Stimulated activated CD8-positive, alpha-beta memory T cell treated with anti-CD3 and anti-CD28 coated beads, Interleukin-15, amount 100 ng/mL, for 48 hours (primary cell): ENCODE results near the gene NKX1-2.

Experiments
- DNase-seq, 2 donors: peaks; one replicate each; pipeline ENCODE4 v3.0.0-alpha.2; 2020; ENCODE audit warnings: low read depth in 2 of 2

Gene NKX1-2

DNA sequence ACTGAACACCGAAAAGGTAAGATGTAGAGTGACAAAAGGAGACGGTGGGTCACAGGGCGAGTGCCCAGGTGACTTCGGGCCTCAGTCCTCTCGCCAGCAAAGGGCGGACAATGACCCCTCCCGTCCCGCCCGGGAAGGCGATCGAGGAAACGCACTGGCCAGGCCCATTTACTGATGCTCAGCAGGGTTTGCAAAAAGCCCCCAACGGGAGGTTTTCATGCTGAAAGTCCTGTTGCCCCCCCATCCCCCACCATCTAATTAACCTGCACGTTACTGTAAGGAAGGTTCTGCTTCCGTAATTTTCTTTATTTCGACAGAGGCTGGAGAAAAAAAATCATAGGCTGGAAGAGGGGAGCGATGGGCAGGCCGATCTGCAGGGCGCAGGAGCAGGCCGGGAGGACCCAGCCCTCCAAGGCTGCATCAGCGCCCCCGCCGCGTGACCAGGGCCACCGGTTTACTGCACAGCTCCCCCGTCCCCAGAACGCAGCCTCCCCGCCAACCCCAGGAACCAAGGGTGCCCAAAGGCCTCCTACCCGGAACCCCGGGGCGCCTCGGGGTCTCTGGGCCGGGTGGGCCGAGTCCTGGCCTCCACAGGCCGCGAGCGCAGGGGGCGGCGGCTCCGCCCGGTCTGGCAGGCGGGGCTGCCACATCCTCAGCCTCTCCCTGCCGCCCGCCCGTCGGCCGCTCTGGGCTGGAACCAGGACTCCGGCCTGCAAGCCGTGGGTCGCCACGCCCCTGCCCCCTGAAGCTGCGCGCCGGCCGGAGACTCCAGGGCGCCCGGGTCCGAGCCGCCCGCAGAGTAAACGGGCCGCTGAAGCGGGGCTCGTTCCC is 31.7 kb downstream of the NKX1-2 start:
- DNase-seq, result peak in 1 of 2 donors; percentile 19

DNA sequence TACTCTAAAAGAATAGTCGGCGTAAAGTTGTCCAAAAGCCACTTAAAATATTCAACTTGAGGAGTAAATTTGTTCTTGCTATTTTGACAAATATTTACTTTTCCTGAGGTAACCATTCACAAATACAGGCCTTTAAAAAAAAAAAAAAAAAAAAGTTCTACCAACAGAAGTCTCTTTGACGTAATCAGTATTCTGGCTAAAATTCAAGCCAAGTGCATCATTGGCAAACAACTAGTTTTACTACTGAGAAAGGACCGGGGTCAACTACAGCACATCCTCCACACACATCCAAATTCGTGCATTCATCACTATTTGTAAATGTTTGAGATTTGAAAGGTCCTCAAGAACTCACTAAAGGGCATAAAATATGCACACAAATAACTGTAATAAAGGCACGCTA is 33.1 kb downstream of the NKX1-2 start:
- DNase-seq, result no peak

DNA sequence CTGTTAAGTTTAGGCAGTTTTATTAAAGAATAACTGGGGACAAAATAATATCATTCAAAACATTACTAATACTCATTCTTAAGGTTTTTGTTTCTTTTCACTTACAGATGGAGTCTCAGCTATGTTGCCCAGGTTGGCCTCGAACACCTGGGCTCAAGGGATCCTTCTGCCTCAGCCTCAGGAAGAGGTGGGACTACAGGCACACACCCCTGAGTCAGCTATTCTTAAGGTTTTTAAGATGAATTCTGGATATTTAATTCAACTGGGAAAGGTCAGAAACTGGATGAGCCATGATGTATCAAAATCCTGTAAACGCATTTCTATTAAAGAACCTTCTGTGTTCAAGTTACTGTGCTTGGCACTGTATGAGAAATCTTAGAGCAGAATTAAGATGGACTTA is 34.6 kb downstream of the NKX1-2 start:
- DNase-seq, result no peak

DNA sequence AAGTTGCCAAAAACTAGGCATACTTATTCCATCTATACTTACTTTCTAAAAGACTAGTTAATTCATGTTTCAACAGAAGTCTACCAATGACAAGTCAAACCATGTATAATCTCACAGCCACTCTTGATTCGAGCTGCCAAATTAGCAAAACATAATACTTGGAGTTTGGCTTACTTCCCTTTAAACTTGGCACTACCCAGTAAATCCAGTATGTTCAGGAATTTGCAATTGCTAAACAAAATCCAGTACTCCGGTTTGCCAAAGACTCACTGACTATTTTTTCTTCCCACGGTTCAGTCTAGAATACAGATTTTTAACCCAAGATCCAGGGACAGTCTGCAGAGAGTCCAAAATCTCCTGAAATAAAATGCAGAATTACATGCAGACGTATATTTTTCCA is 35.8 kb downstream of the NKX1-2 start:
- DNase-seq, result no peak

DNA sequence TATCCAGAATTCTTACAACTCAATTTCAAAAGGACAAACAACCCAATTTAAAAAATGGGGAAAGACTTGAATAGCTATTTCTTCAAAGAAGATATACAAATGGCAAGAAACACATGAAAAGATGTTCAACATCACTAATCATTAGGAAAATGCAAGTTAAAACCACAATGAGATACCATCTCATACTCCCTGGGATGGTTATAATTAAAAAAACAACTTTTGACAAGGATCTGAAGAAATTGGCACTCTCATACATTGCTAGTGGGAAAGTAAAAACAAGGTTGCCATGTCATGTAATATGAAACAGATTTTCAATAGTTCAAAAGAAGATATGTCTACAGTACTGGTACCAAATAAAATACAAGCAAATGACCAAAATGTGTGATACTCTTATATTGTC is 40.1 kb downstream of the NKX1-2 start:
- no peak for DNase-seq

DNA sequence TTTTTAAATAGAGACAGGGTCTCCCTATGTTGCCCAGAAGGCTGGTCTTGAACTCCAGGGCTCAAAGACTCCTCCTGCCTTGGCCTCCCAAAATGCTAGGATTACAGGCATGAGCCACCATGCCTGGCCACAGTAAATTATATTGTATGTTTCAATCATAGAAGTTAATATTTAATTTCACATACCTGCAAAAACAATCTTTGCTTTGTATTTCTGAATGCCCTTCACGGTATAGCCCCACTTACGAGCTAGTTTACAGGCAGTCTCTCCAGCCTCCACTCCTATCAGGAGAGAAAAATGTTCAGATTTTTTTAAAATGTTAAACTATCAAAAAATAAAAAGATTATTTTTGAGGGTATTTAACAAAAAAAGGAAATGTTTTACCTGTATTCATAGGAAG is 41.5 kb downstream of the NKX1-2 start:
- DNase-seq, result no peak

DNA sequence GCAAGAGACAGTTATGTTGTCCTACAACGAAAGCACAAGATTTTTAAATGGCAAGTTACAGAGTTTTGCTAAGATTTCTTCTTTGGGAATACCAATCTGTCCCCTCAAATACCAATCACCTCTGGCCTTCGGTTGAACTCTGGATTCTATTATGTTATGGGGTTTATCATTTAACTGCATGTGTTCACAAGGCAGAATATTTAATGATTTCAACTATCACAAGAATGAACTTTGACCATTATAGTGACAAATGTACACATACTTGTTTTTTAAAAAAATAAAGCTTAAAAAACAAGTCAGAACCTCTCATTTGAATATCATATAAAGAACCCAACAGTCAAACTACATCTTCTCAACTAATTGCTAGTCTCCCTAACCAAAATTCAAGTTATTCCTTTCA is 42.4 kb downstream of the NKX1-2 start:
- no peak for DNase-seq

DNA sequence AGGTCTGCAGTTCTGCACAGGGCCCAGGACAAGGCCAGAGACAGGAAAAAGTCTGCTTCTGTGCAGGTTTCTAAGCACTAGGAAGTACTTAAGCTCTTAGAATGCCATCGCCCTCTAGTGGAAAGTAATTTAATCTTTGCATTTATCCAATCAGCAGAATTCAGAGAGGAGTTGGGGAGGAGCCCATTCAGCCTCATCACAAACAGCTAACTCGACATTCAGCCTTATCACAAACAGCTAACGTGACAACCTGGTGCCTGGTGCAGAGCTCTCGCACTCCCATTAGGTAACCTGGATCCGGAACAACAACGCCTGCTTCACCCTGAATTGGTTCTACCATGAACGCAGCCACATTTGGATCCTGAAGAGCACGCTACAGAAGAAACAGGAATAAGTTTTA is 46.3 kb downstream of the NKX1-2 start:
- DNase-seq, result no peak

DNA sequence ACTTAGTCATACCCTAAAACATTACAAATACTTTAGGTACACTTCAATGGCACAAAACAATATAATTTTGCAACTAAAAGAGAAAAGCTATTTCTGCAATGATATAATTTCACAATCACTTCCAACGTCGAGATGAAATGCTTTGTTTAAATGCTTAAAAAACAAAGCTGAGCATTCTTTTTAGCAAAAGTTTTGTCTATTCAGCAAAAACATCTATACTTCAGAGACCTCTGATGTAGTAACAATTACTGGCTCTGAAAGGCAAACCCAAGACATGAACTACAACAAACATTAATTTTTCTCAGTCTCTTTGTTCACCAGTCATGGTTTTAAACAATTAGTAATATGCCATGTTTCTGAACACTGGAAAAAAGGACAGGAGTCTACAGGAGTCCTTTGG is 47.6 kb downstream of the NKX1-2 start:
- no peak for DNase-seq

DNA sequence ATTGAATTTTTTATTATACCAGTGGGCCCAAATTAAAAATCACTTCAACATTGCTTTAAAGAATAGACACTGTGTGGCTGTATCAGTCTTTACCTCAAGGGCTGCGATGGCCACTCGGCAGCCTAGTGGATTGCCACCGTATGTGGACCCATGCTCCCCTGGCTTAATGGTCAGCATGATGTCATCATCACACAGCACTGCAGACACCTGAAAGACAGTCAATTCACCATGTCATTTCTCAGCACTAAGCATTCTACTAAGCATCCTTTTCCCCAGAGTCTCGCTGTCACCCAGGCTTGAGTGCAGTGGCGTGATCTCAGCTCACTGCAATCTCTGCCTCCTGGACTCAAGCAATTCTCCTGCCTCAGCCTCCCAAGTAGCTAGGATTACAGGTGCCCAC is 48.2 kb downstream of the NKX1-2 start:
- DNase-seq, result no peak
